OCI-LY7 (cell line): ENCODE results near the gene PLXNA4. TPM values are rescaled to one million over a fixed set of nuclear protein-coding genes. Genes with fewer than 3 reads are reported as not detected.

Experiments used
- BruUV-seq: library from RNA; stranded (reverse); fragments of 400-500 nt; replicated peaks from 2 replicates; lab custom pipeline; 2021; lab: Mats Ljungman, UMichigan
- CTCF ChIA-PET: fragments of 300-600 bp; sonication (Branson Sonifier 250); formaldehyde crosslinking; loops from one replicate; lab custom pipeline; 2022; ENCODE audit warnings: antibody characterized with exemption; ENCODE audit not compliant: unreplicated experiment; lab: Charles Lee
- POLR2A ChIA-PET: fragments of 300-600 bp; sonication (Branson Sonifier 250); formaldehyde crosslinking; loops from one replicate; lab custom pipeline; 2022; ENCODE audit warnings: antibody characterized with exemption; lab: Charles Lee
- DNase-seq: peaks from one replicate; pipeline ENCODE4 v3.0.0-alpha.2; 2015; ENCODE audit warnings: low spot score
- H2AFZ ChIP-seq: fragments of 200-600 bp; sonication (generic), shearing (Covaris generic); 2 replicates; pipeline ENCODE4 v1.6.1; 2014; ENCODE audit warnings: mild to moderate bottlenecking, antibody characterized with exemption, low read length, moderate library complexity
- H3K27ac ChIP-seq: fragments of 200-600 bp; sonication (generic); 2 replicates; pipeline ENCODE4 v1.5.1; 2014; ENCODE audit warnings: mixed run types, low read depth, mild to moderate bottlenecking, moderate library complexity, low read length, inconsistent platforms; ENCODE audit not compliant: poor library complexity, severe bottlenecking
- H3K36me3 ChIP-seq: fragments of 200-600 bp; sonication (generic); 2 replicates; pipeline ENCODE4 v1.6.1; 2014; ENCODE audit warnings: mild to moderate bottlenecking, antibody characterized with exemption, low read length, moderate library complexity, mixed read lengths; ENCODE audit not compliant: insufficient read depth
- H3K4me1 ChIP-seq: fragments of 200-600 bp; sonication (generic); 2 replicates; pipeline ENCODE4 v1.5.1; 2014; ENCODE audit warnings: mild to moderate bottlenecking, low read length; ENCODE audit not compliant: insufficient read depth, poor library complexity, severe bottlenecking
- H3K4me2 ChIP-seq: fragments of 200-600 bp; sonication (generic); 2 replicates; pipeline ENCODE4 v1.6.1; 2014; ENCODE audit warnings: mild to moderate bottlenecking, low read length
- H3K4me3 ChIP-seq: fragments of 200-600 bp; sonication (generic); 2 replicates; pipeline ENCODE4 v1.5.1; 2014; ENCODE audit warnings: mild to moderate bottlenecking, low read depth, low read length; ENCODE audit not compliant: poor library complexity, severe bottlenecking
- H3K79me2 ChIP-seq: fragments of 200-600 bp; sonication (generic); 2 replicates; pipeline ENCODE4 v1.6.1; 2016; ENCODE audit warnings: low read depth, mild to moderate bottlenecking, low read length, moderate library complexity, mixed read lengths; ENCODE audit not compliant: insufficient read depth
- H3K9me2 ChIP-seq: fragments of 200-600 bp; sonication (generic); 2 replicates; pipeline ENCODE4 v1.6.1; 2016; ENCODE audit warnings: mild to moderate bottlenecking, low read length, mixed read lengths; ENCODE audit not compliant: insufficient read depth
- H3K9me3 ChIP-seq: fragments of 200-600 bp; sonication (generic); 2 replicates; pipeline ENCODE4 v1.6.1; 2014; ENCODE audit warnings: mild to moderate bottlenecking, mixed run types, low read length, mixed read lengths
- H4K20me1 ChIP-seq: fragments of 200-600 bp; sonication (generic); 2 replicates; pipeline ENCODE4 v1.6.1; 2014; ENCODE audit warnings: mild to moderate bottlenecking, antibody characterized with exemption, low read length, moderate library complexity, mixed read lengths; ENCODE audit not compliant: insufficient read depth
- EZH2phosphoT487 ChIP-seq: fragments of 200-600 bp; sonication (generic); IDR thresholded peaks from 2 replicates; pipeline ENCODE4 v1.6.1; 2018; ENCODE audit warnings: low read depth, borderline replicate concordance, mild to moderate bottlenecking, mixed run types, antibody characterized with exemption, low read length, moderate library complexity, mixed read lengths
- intact Hi-C: fragments of 100-400 bp; cut with micrococcal nuclease; formaldehyde crosslinking; loops from one replicate; pipeline ENCODE4 v1.10.0; 2022; ENCODE audit not compliant: unreplicated experiment
- total RNA-seq, 2 experiments: library from RNA; depleted of rRNA in 1 of 2; stranded (reverse); fragments of >200 nt in 1 of 2; shearing (Covaris generic) in 1 of 2; gene quantifications; 2 replicates each; pipeline ENCODE4 v1.2.3, GENCODE V29; 2014 to 2022
- TF ChIP-seq, protein P1 (sequence below): fragments of 200-600 bp; sonication (generic); conservative IDR thresholded peaks from 2 replicates; pipeline ENCODE4 v1.5.1; 2014; ENCODE audit warnings: mild to moderate bottlenecking, antibody characterized with exemption, low read length, moderate library complexity, mixed read lengths

Gene PLXNA4
- total RNA-seq, 2 experiments from 2014 or later, result not detected

- POLR2A ChIA-PET, result no interaction called here
- H3K4me2 ChIP-seq, result no peak overlapping the region
- intact Hi-C loops, result no loop called here
- H3K9me3 ChIP-seq, result no peaks in the 10 kb centered on the region
- no peak for DNase-seq
- no peak overlapping the region for H2AFZ ChIP-seq
- no peak overlapping the region for H3K27ac ChIP-seq
- H4K20me1 ChIP-seq, result no peaks in the 10 kb centered on the region
- no peaks in the 10 kb centered on the region for H3K9me2 ChIP-seq
- BruUV-seq, result no TSS peak
- H3K4me3 ChIP-seq, result no peak overlapping the region
- H3K4me1 ChIP-seq, result no peaks in the 10 kb centered on the region
- H3K79me2 ChIP-seq, result no peaks in the 10 kb centered on the region
- CTCF ChIA-PET, result no interaction called here
- no peak for TF ChIP-seq EZH2phosphoT487
- TF ChIP-seq, protein P1, sequence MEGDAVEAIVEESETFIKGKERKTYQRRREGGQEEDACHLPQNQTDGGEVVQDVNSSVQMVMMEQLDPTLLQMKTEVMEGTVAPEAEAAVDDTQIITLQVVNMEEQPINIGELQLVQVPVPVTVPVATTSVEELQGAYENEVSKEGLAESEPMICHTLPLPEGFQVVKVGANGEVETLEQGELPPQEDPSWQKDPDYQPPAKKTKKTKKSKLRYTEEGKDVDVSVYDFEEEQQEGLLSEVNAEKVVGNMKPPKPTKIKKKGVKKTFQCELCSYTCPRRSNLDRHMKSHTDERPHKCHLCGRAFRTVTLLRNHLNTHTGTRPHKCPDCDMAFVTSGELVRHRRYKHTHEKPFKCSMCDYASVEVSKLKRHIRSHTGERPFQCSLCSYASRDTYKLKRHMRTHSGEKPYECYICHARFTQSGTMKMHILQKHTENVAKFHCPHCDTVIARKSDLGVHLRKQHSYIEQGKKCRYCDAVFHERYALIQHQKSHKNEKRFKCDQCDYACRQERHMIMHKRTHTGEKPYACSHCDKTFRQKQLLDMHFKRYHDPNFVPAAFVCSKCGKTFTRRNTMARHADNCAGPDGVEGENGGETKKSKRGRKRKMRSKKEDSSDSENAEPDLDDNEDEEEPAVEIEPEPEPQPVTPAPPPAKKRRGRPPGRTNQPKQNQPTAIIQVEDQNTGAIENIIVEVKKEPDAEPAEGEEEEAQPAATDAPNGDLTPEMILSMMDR, result no peak
- H3K36me3 ChIP-seq, result no peaks in the 10 kb centered on the region
Observed at GRCh38 chr7:132234711-132235110, 341.6 kb downstream of the PLXNA4 start.

DNA sequence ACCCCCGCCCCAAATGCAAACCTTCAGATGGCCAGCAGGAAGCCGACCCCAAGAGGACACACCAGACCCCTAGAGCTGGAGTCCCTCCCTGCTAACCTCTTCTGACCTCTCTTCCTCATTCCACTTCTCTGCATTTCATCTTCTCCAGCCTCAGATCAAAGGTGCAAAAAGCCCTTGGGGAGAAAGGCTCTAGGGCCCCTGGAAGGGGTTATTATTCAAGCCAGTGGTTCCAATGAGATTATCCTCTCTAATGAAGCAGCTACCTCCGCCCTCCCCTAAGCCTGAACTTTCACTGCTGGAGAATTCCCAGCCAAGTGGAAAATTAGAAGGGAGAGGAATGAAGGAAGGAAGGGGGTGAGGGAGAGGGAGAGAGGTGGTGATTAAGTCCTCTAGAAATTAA lies 343.9 kb downstream of the PLXNA4 start:
- Histone ChIP-seq H4K20me1 (no peaks in the 10 kb centered on the region), H3K4me3 (no peak overlapping the region), H3K9me3 (no peaks in the 10 kb centered on the region), H2AFZ (no peak overlapping the region), H3K4me2 (no peak overlapping the region), H3K4me1 (no peaks in the 10 kb centered on the region), H3K27ac (no peak overlapping the region), H3K36me3 (no peaks in the 10 kb centered on the region), H3K9me2 (no peaks in the 10 kb centered on the region), H3K79me2 (no peaks in the 10 kb centered on the region)
- no peak for TF ChIP-seq EZH2phosphoT487
- TF ChIP-seq, protein P1, result no peak
- ChIA-PET POLR2A (no interaction called here), CTCF (no interaction called here)
- DNase-seq, result no peak
- BruUV-seq, result no TSS peak
- intact Hi-C loops, result no loop called here

GRCh38 chr7:132230462-132230861 lies 345.8 kb downstream of the PLXNA4 start:
- BruUV-seq, result no TSS peak
- no peak overlapping the region for H2AFZ ChIP-seq
- no peaks in the 10 kb centered on the region for H4K20me1 ChIP-seq
- intact Hi-C loops, result no loop called here
- H3K9me2 ChIP-seq, result no peaks in the 10 kb centered on the region
- no peaks in the 10 kb centered on the region for H3K36me3 ChIP-seq
- no peak overlapping the region for H3K4me3 ChIP-seq
- ChIA-PET POLR2A (no interaction called here), CTCF (no interaction called here)
- no peaks in the 10 kb centered on the region for H3K79me2 ChIP-seq
- no peak for DNase-seq
- no peak overlapping the region for H3K27ac ChIP-seq
- TF ChIP-seq EZH2phosphoT487, result no peak
- TF ChIP-seq, protein P1, result no peak
- H3K9me3 ChIP-seq, result no peaks in the 10 kb centered on the region
- H3K4me1 ChIP-seq, result no peaks in the 10 kb centered on the region
- H3K4me2 ChIP-seq, result no peak overlapping the region
